ENCODE measurements around the gene F2R. TPM values are rescaled to one million over a fixed set of nuclear protein-coding genes. Genes with fewer than 3 reads are reported as not detected.

Gene F2R
- total and polyA plus RNA-seq, 2 donors from 2014 or later, result 14.6 to 15.3 TPM

GRCh38 chr5:76751291-76751690 is 35.4 kb downstream of the F2R start:
- H3K4me3 ChIP-seq (ENCODE audit: low read length in 3 of 3), result no peak overlapping the region

GRCh38 chr5:76754668-76755078 is 38.7 kb downstream of the F2R start:
- no peak for FAIRE-seq
- Histone ChIP-seq H3K4me3 (ENCODE audit: low read length in 3 of 3) (no peak overlapping the region), H3K9me3 (ENCODE audit: control insufficient read depth in 2 of 3, insufficient read depth in 1 of 3, low read length in 3 of 3) (no peaks in the 10 kb centered on the region), H3K27me3 (ENCODE audit: control insufficient read depth, insufficient read depth, low read length) (no peaks in the 10 kb centered on the region), H3K9ac (ENCODE audit: low read length in 3 of 3) (no peak overlapping the region), H3K36me3 (ENCODE audit: control insufficient read depth in 2 of 3, insufficient read depth in 3 of 3, low read length in 3 of 3) (no peaks in the 10 kb centered on the region), H3K4me1 (ENCODE audit: control insufficient read depth in 2 of 3, insufficient read depth in 2 of 3, low read depth in 1 of 3, low read length in 3 of 3) (no peaks in the 10 kb centered on the region), H3K27ac (ENCODE audit: low read depth in 2 of 2, low read length in 2 of 2) (no peak overlapping the region)
- TF ChIP-seq, protein P1, sequence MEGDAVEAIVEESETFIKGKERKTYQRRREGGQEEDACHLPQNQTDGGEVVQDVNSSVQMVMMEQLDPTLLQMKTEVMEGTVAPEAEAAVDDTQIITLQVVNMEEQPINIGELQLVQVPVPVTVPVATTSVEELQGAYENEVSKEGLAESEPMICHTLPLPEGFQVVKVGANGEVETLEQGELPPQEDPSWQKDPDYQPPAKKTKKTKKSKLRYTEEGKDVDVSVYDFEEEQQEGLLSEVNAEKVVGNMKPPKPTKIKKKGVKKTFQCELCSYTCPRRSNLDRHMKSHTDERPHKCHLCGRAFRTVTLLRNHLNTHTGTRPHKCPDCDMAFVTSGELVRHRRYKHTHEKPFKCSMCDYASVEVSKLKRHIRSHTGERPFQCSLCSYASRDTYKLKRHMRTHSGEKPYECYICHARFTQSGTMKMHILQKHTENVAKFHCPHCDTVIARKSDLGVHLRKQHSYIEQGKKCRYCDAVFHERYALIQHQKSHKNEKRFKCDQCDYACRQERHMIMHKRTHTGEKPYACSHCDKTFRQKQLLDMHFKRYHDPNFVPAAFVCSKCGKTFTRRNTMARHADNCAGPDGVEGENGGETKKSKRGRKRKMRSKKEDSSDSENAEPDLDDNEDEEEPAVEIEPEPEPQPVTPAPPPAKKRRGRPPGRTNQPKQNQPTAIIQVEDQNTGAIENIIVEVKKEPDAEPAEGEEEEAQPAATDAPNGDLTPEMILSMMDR (IDR thresholded peaks at IDR 0.05; ENCODE audit: borderline replicate concordance, extremely low read depth, insufficient read depth), result no peak
- DNase-seq, result no peak
- intact Hi-C loops (cut with DNase I), result no loop called here

More at GRCh38 chr5:76751291-76751690, 35.4 kb downstream of the F2R start:
- no peaks in the 10 kb centered on the region for H3K36me3 ChIP-seq (ENCODE audit: control insufficient read depth in 2 of 3, insufficient read depth in 3 of 3, low read length in 3 of 3)
- H3K4me1 ChIP-seq (ENCODE audit: control insufficient read depth in 2 of 3, insufficient read depth in 2 of 3, low read depth in 1 of 3, low read length in 3 of 3), result no peaks in the 10 kb centered on the region
- H3K27ac ChIP-seq (ENCODE audit: low read depth in 2 of 2, low read length in 2 of 2), result no peak overlapping the region
- TF ChIP-seq, protein P1 (IDR thresholded peaks at IDR 0.05; ENCODE audit: borderline replicate concordance, extremely low read depth, insufficient read depth), result no peak
- intact Hi-C loops (cut with DNase I), result no loop called here
- FAIRE-seq (no peak), DNase-seq (no peak)
- no peaks in the 10 kb centered on the region for H3K9me3 ChIP-seq (ENCODE audit: control insufficient read depth in 2 of 3, insufficient read depth in 1 of 3, low read length in 3 of 3)
- H3K27me3 ChIP-seq (ENCODE audit: control insufficient read depth, insufficient read depth, low read length), result no peaks in the 10 kb centered on the region
- no peak overlapping the region for H3K9ac ChIP-seq (ENCODE audit: low read length in 3 of 3)

- Histone ChIP-seq H3K27me3 (ENCODE audit: control insufficient read depth, insufficient read depth, low read length) (no peaks in the 10 kb centered on the region), H3K4me1 (ENCODE audit: control insufficient read depth in 2 of 3, insufficient read depth in 2 of 3, low read depth in 1 of 3, low read length in 3 of 3) (no peaks in the 10 kb centered on the region), H3K4me3 (ENCODE audit: low read length in 3 of 3) (no peak overlapping the region), H3K36me3 (ENCODE audit: control insufficient read depth in 2 of 3, insufficient read depth in 3 of 3, low read length in 3 of 3) (no peaks in the 10 kb centered on the region), H3K9ac (ENCODE audit: low read length in 3 of 3) (no peak overlapping the region), H3K27ac (ENCODE audit: low read depth in 2 of 2, low read length in 2 of 2) (no peak overlapping the region), H3K9me3 (ENCODE audit: control insufficient read depth in 2 of 3, insufficient read depth in 1 of 3, low read length in 3 of 3) (no peaks in the 10 kb centered on the region)
- intact Hi-C loops (cut with DNase I), result no loop called here
- no peak for FAIRE-seq
- DNase-seq, result no peak
- TF ChIP-seq, protein P1 (IDR thresholded peaks at IDR 0.05; ENCODE audit: borderline replicate concordance, extremely low read depth, insufficient read depth), result no peak
These were observed 40.1 kb downstream of the F2R start for GRCh38 chr5:76755779-76756637.

All from kidney (tissue), 14 donors.